ENCODE measurements around the gene FNTB. TPM values are rescaled to one million over a fixed set of nuclear protein-coding genes. Genes with fewer than 3 reads are reported as not detected.

The FNTB gene
- total and polyA plus RNA-seq, 9 of the 15 experiments (the other 6 are each of a cell fraction or from before 2014, with no cell fraction given), result 6.9 to 23.2 (median 12.2) TPM

DNA sequence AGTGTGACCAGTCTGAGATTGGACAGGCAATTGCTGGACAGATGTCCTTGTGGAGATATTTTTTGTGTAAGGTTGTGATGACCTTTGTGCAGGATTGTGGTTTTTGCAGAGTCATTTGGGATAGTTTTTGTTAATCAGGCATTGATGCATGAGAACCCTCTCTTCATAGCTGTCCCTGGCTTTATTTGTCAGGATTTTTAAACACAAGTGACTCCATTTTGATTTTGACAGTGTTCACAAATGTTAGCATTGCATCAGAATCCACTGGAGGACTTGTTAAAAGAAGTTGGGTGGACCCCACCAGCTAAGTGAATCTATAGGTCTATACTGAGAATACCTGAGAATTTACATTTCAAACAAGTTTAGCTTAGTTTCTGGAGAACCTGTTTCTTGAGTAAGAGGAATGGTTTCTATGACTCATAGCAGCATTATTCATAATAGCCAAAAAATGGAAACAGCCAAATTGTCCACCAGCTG is 11.8 kb downstream of the FNTB start (continued):
- TF ChIP-seq, protein P1, sequence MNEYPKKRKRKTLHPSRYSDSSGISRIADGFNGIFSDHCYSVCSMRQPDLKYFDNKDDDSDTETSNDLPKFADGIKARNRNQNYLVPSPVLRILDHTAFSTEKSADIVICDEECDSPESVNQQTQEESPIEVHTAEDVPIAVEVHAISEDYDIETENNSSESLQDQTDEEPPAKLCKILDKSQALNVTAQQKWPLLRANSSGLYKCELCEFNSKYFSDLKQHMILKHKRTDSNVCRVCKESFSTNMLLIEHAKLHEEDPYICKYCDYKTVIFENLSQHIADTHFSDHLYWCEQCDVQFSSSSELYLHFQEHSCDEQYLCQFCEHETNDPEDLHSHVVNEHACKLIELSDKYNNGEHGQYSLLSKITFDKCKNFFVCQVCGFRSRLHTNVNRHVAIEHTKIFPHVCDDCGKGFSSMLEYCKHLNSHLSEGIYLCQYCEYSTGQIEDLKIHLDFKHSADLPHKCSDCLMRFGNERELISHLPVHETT (CRISPR knock-in tag; conservative IDR thresholded peaks at IDR 0.05 in 1 of 2, IDR thresholded peaks at IDR 0.05 in 1 of 2), result peak in 1 of 2 experiments; percentile 70; a peak in 2 of 4 replicates
- TF ChIP-seq ZNF41 (CRISPR knock-in tag; conservative IDR thresholded peaks at IDR 0.05) (peak; percentile 78), STAT5A (IDR thresholded peaks at IDR 0.05; ENCODE audit: borderline replicate concordance, low read length) (no peak), U2AF2 (optimal IDR thresholded peaks at IDR 0.05; ENCODE audit: low read depth, low read length) (no peak), ZNF408 (CRISPR knock-in tag; IDR thresholded peaks at IDR 0.05; ENCODE audit: low read depth) (no peak), ZNF311 (CRISPR knock-in tag; IDR thresholded peaks at IDR 0.05) (peak; percentile 90), DDX20 (tag; IDR thresholded peaks at IDR 0.05; ENCODE audit: low read depth) (peak; percentile 71), ZNF766 (CRISPR knock-in tag; conservative IDR thresholded peaks at IDR 0.05) (peak; percentile 63; the same call in 1 of the 2 replicates), TCF7L2 (IDR thresholded peaks at IDR 0.05; ENCODE audit: low read depth, low read length) (no peak), PYGO2 (tag; IDR thresholded peaks at IDR 0.05) (no peak)
- TF ChIP-seq, protein P2, sequence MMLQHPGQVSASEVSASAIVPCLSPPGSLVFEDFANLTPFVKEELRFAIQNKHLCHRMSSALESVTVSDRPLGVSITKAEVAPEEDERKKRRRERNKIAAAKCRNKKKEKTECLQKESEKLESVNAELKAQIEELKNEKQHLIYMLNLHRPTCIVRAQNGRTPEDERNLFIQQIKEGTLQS (IDR thresholded peaks at IDR 0.05), result 0 out of 2 replicates have a peak, but pooled peaks have one; percentile 16
- TF ChIP-seq, protein P2 (CRISPR knock-in tag; conservative IDR thresholded peaks at IDR 0.05), result no peak
- TF ChIP-seq, protein P3, sequence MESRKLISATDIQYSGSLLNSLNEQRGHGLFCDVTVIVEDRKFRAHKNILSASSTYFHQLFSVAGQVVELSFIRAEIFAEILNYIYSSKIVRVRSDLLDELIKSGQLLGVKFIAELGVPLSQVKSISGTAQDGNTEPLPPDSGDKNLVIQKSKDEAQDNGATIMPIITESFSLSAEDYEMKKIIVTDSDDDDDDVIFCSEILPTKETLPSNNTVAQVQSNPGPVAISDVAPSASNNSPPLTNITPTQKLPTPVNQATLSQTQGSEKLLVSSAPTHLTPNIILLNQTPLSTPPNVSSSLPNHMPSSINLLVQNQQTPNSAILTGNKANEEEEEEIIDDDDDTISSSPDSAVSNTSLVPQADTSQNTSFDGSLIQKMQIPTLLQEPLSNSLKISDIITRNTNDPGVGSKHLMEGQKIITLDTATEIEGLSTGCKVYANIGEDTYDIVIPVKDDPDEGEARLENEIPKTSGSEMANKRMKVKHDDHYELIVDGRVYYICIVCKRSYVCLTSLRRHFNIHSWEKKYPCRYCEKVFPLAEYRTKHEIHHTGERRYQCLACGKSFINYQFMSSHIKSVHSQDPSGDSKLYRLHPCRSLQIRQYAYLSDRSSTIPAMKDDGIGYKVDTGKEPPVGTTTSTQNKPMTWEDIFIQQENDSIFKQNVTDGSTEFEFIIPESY (CRISPR knock-in tag; IDR thresholded peaks at IDR 0.05), result no peak
- TF ChIP-seq, protein P4, sequence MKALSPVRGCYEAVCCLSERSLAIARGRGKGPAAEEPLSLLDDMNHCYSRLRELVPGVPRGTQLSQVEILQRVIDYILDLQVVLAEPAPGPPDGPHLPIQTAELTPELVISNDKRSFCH (CRISPR knock-in tag; IDR thresholded peaks at IDR 0.05), result no peak
- TF ChIP-seq, protein P4 (tag; IDR thresholded peaks at IDR 0.05), result no peak
- TF ChIP-seq, protein P5, sequence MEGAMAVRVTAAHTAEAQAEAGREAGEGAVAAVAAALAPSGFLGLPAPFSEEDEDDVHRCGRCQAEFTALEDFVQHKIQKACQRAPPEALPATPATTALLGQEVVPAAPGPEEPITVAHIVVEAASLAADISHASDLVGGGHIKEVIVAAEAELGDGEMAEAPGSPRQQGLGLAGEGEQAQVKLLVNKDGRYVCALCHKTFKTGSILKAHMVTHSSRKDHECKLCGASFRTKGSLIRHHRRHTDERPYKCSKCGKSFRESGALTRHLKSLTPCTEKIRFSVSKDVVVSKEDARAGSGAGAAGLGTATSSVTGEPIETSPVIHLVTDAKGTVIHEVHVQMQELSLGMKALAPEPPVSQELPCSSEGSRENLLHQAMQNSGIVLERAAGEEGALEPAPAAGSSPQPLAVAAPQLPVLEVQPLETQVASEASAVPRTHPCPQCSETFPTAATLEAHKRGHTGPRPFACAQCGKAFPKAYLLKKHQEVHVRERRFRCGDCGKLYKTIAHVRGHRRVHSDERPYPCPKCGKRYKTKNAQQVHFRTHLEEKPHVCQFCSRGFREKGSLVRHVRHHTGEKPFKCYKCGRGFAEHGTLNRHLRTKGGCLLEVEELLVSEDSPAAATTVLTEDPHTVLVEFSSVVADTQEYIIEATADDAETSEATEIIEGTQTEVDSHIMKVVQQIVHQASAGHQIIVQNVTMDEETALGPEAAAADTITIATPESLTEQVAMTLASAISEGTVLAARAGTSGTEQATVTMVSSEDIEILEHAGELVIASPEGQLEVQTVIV (CRISPR knock-in tag; IDR thresholded peaks at IDR 0.05; ENCODE audit: borderline replicate concordance), result no peak
- TF ChIP-seq, protein P6, sequence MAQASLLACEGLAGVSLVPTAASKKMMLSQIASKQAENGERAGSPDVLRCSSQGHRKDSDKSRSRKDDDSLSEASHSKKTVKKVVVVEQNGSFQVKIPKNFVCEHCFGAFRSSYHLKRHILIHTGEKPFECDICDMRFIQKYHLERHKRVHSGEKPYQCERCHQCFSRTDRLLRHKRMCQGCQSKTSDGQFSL (CRISPR knock-in tag; IDR thresholded peaks at IDR 0.05), result no peak
- TF ChIP-seq, protein P6 (tag; IDR thresholded peaks at IDR 0.05), result 0 out of 4 replicates have a peak, but pooled peaks of 1 of the 2 experiments have one; percentile 32

Data from K562 (cell line).